OCI-LY7 (cell line): Measurements from ENCODE around the gene NACAD. TPM values are rescaled to one million over a fixed set of nuclear protein-coding genes. Genes with fewer than 3 reads are reported as not detected.

ENCODE experiments used
- BruUV-seq: library from RNA; stranded (reverse); fragments of 400-500 nt; replicated peaks from 2 replicates; lab custom pipeline; 2021; lab: Mats Ljungman, UMichigan
- CTCF ChIA-PET: fragments of 300-600 bp; sonication (Branson Sonifier 250); formaldehyde crosslinking; loops from one replicate; lab custom pipeline; 2022; ENCODE audit warnings: antibody characterized with exemption; ENCODE audit not compliant: unreplicated experiment; lab: Charles Lee
- POLR2A ChIA-PET: fragments of 300-600 bp; sonication (Branson Sonifier 250); formaldehyde crosslinking; loops from one replicate; lab custom pipeline; 2022; ENCODE audit warnings: antibody characterized with exemption; lab: Charles Lee
- DNase-seq: peaks from one replicate; pipeline ENCODE4 v3.0.0-alpha.2; 2015; ENCODE audit warnings: low spot score
- H2AFZ ChIP-seq: fragments of 200-600 bp; sonication (generic), shearing (Covaris generic); 2 replicates; pipeline ENCODE4 v1.6.1; 2014; ENCODE audit warnings: mild to moderate bottlenecking, antibody characterized with exemption, low read length, moderate library complexity
- H3K27ac ChIP-seq: fragments of 200-600 bp; sonication (generic); 2 replicates; pipeline ENCODE4 v1.5.1; 2014; ENCODE audit warnings: mixed run types, low read depth, mild to moderate bottlenecking, moderate library complexity, low read length, inconsistent platforms; ENCODE audit not compliant: poor library complexity, severe bottlenecking
- H3K36me3 ChIP-seq: fragments of 200-600 bp; sonication (generic); 2 replicates; pipeline ENCODE4 v1.6.1; 2014; ENCODE audit warnings: mild to moderate bottlenecking, antibody characterized with exemption, low read length, moderate library complexity, mixed read lengths; ENCODE audit not compliant: insufficient read depth
- H3K4me1 ChIP-seq: fragments of 200-600 bp; sonication (generic); 2 replicates; pipeline ENCODE4 v1.5.1; 2014; ENCODE audit warnings: mild to moderate bottlenecking, low read length; ENCODE audit not compliant: insufficient read depth, poor library complexity, severe bottlenecking
- H3K4me2 ChIP-seq: fragments of 200-600 bp; sonication (generic); 2 replicates; pipeline ENCODE4 v1.6.1; 2014; ENCODE audit warnings: mild to moderate bottlenecking, low read length
- H3K4me3 ChIP-seq: fragments of 200-600 bp; sonication (generic); 2 replicates; pipeline ENCODE4 v1.5.1; 2014; ENCODE audit warnings: mild to moderate bottlenecking, low read depth, low read length; ENCODE audit not compliant: poor library complexity, severe bottlenecking
- H3K79me2 ChIP-seq: fragments of 200-600 bp; sonication (generic); 2 replicates; pipeline ENCODE4 v1.6.1; 2016; ENCODE audit warnings: low read depth, mild to moderate bottlenecking, low read length, moderate library complexity, mixed read lengths; ENCODE audit not compliant: insufficient read depth
- H3K9me2 ChIP-seq: fragments of 200-600 bp; sonication (generic); 2 replicates; pipeline ENCODE4 v1.6.1; 2016; ENCODE audit warnings: mild to moderate bottlenecking, low read length, mixed read lengths; ENCODE audit not compliant: insufficient read depth
- H3K9me3 ChIP-seq: fragments of 200-600 bp; sonication (generic); 2 replicates; pipeline ENCODE4 v1.6.1; 2014; ENCODE audit warnings: mild to moderate bottlenecking, mixed run types, low read length, mixed read lengths
- H4K20me1 ChIP-seq: fragments of 200-600 bp; sonication (generic); 2 replicates; pipeline ENCODE4 v1.6.1; 2014; ENCODE audit warnings: mild to moderate bottlenecking, antibody characterized with exemption, low read length, moderate library complexity, mixed read lengths; ENCODE audit not compliant: insufficient read depth
- CTCF ChIP-seq: fragments of 200-600 bp; sonication (generic); conservative IDR thresholded peaks from 2 replicates; pipeline ENCODE4 v1.5.1; 2014; ENCODE audit warnings: mild to moderate bottlenecking, antibody characterized with exemption, low read length, moderate library complexity, mixed read lengths
- EZH2phosphoT487 ChIP-seq: fragments of 200-600 bp; sonication (generic); IDR thresholded peaks from 2 replicates; pipeline ENCODE4 v1.6.1; 2018; ENCODE audit warnings: low read depth, borderline replicate concordance, mild to moderate bottlenecking, mixed run types, antibody characterized with exemption, low read length, moderate library complexity, mixed read lengths
- intact Hi-C: fragments of 100-400 bp; cut with micrococcal nuclease; formaldehyde crosslinking; loops from one replicate; pipeline ENCODE4 v1.10.0; 2022; ENCODE audit not compliant: unreplicated experiment
- total RNA-seq, 2 experiments: library from RNA; depleted of rRNA in 1 of 2; stranded (reverse); fragments of >200 nt in 1 of 2; shearing (Covaris generic) in 1 of 2; gene quantifications; 2 replicates each; pipeline ENCODE4 v1.2.3, GENCODE V29; 2014 to 2022

The NACAD gene
- total RNA-seq, 2 experiments from 2014 or later: not detected

GRCh38 chr7:45033261-45033930 is 55.4 kb downstream of the NACAD start:
- Histone ChIP-seq H3K4me3 (no peak overlapping the region), H3K4me2 (no peak overlapping the region), H3K9me3 (no peaks in the 10 kb centered on the region), H3K27ac (no peak overlapping the region), H3K79me2 (peaks cover 95% of the 10 kb centered on the region), H3K36me3 (peaks cover 83% of the 10 kb centered on the region), H4K20me1 (peaks cover 19% of the 10 kb centered on the region; the same call in 1 of the 2 replicates), H2AFZ (no peak overlapping the region), H3K4me1 (peaks cover 13% of the 10 kb centered on the region), H3K9me2 (no peaks in the 10 kb centered on the region)
- CTCF ChIA-PET: no interaction called here
- TF ChIP-seq EZH2phosphoT487 (no peak), CTCF (no peak)
- POLR2A ChIA-PET: interaction anchor here (1.0 to 1.7 kb wide), 5 partner anchors 12 to 54 kb away, joined by 3 to 7 read pairs (median 3); partner anchors contain the start of gene CCM2
- BruUV-seq: no TSS peak
- no peak for DNase-seq
- intact Hi-C loops: no loop called here

GRCh38 chr7:45032421-45032820 is 56.3 kb downstream of the NACAD start:
- ChIA-PET POLR2A (interaction anchor here (1.0 to 1.2 kb wide), 2 partner anchors 12 to 28 kb away, joined by 4 read pairs; no protein-coding TSS in a partner anchor), CTCF (no interaction called here)
- Histone ChIP-seq H3K4me2 (no peak overlapping the region; the same call in 1 of the 2 replicates), H3K79me2 (peaks cover 95% of the 10 kb centered on the region), H3K9me3 (no peaks in the 10 kb centered on the region), H4K20me1 (peaks cover 15% of the 10 kb centered on the region; the same call in 1 of the 2 replicates), H3K4me3 (no peak overlapping the region), H3K36me3 (peaks cover 83% of the 10 kb centered on the region), H3K9me2 (no peaks in the 10 kb centered on the region), H2AFZ (no peak overlapping the region), H3K27ac (no peak overlapping the region), H3K4me1 (peaks cover 23% of the 10 kb centered on the region)
- intact Hi-C loops: no loop called here
- no peak for DNase-seq
- no TSS peak for BruUV-seq
- TF ChIP-seq CTCF (no peak), EZH2phosphoT487 (no peak)

GRCh38 chr7:45031829-45032228 is 56.9 kb downstream of the NACAD start:
- H3K4me3 ChIP-seq: no peak overlapping the region
- DNase-seq: no peak
- ChIA-PET POLR2A (interaction anchor here (0.7 to 1.2 kb wide), 3 partner anchors 11 to 34 kb away, joined by 3 to 4 read pairs (median 3); no protein-coding TSS in a partner anchor), CTCF (no interaction called here)
- H3K4me2 ChIP-seq: no peak overlapping the region; the same call in 1 of the 2 replicates
- no TSS peak for BruUV-seq
- peaks cover 29% of the 10 kb centered on the region for H3K4me1 ChIP-seq
- H3K9me2 ChIP-seq: no peaks in the 10 kb centered on the region
- intact Hi-C loops: no loop called here
- no peak overlapping the region for H3K27ac ChIP-seq
- H3K9me3 ChIP-seq: no peaks in the 10 kb centered on the region
- H2AFZ ChIP-seq: no peak overlapping the region
- H4K20me1 ChIP-seq: peaks cover 16% of the 10 kb centered on the region; the same call in 1 of the 2 replicates
- peaks cover 78% of the 10 kb centered on the region for H3K36me3 ChIP-seq
- no peak for TF ChIP-seq CTCF
- no peak for TF ChIP-seq EZH2phosphoT487
- peaks cover 95% of the 10 kb centered on the region for H3K79me2 ChIP-seq
